ENCODE results near the gene TRIP13. TPM values are rescaled to one million over a fixed set of nuclear protein-coding genes. Genes with fewer than 3 reads are reported as not detected.
A peak's percentile ranks its signal among the peaks of the same experiment; 100 is the strongest.

Gene TRIP13
- total RNA-seq, 1 donor from 2014 or later, result 0.32 TPM

DNA sequence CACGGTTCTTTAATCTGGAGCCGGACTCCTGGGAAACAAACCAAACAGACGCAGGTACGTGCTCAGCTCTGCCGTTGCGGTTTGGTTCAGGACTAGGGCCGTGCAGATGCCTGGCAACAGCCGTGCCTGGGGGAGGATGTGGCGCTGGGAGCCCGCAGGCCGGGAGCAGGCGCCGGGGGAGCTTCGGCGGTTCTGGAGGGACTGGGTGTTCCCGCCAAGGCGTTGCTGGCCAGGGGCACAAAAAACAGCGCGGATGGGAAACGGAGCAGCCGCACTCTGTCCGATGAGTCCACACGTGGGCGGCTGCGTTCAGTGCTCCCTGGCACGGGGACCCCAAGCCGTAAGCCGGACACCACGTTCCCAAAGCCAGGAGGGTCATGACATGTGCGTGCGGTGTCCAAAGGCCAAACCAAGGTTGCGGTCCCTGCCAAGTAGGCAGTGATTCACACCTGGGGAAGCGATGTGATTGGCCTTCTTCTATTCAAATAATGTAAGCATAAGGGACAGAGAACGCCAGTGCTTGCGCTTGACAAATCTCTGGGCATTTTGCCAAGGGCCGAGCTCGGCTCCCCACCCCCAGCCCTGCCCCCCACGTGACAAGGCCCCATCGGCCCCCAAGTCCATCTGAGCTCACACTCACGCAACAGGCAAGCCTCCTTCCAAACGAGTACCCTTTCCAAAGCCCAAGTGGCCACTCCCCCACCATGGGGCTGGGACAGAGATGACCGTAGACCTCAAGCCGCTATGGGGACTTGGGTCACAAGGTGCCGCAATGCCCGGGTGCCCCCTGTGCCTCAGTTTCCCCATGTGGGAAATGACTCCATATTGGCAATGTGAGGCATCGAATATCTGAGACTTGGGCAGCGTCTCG is 66.3 kb downstream of the TRIP13 start:
- peak; percentile 39 for DNase-seq
- intact Hi-C loops (cut with micrococcal nuclease), result no loop called here
- ATAC-seq, result peak; percentile 21

DNA sequence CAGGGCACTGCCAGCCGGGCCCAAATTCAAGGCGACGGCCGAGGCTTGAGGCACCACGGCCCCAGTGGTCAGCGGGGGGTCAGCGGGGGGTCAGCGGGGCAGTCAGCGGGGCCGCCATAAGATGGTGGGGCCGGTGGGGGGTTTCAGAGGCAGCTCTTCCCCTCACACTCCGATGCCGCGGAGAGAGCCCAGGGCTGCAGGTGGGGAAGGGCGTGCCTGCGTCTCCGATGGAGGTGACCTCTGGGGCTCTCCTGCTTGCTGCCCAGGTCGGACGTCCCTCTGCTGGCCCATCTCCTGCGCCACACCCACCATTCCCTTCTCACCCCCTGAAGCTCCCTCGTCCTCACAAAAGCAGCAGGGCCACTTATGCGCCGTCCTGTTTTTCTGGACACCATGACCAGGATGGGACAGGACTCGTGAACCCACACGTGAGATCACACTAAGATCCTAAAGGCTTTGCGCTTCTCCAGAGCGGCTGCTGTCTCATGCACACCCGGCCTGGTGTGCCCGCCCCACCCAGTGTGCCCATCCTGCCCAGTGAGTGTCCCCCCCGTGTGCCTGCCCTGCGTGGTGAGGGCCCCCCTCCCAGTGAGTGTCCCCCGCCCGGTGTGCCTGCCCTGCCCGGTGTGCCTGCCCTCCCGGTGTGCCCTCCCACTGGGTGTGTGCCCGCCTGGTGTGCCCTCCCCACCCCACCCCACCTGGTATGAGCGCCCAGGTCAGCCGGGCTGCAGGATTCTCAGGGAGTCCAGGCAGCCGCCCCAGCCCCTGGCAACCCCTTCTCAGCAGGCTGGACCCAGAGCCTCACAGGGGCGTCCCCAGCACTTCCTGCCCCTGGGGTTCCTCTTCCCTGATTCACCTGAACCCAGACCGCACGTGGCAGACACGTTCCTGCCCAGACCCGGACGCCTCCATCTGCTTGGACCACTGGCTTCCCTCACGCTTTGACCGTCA is 67.2 kb downstream of the TRIP13 start:
- ATAC-seq, result no peak
- intact Hi-C loops (cut with micrococcal nuclease), result no loop called here
- no peak for DNase-seq

DNA sequence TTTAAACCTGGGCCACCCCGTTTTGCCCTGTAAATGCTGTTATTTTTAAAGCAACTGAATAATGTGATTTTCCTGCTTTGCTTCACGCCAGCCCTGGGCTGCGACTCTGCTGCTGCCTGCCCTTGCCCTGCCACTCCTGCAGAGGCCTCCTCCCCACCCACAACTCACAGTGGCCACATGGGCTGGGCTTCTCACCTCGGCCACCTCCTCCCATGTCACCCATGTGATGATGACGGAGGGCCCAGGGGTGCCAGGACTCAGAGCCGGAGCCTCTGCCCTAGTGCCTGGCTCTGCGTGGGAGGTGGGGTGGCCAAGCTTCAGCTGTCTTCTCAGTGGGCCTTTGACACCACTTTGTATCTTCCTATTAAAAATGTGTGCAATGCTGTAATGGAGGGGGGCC is 67.9 kb downstream of the TRIP13 start:
- intact Hi-C loops (cut with micrococcal nuclease), result no loop called here
- DNase-seq, result no peak
- ATAC-seq, result no peak

DNA sequence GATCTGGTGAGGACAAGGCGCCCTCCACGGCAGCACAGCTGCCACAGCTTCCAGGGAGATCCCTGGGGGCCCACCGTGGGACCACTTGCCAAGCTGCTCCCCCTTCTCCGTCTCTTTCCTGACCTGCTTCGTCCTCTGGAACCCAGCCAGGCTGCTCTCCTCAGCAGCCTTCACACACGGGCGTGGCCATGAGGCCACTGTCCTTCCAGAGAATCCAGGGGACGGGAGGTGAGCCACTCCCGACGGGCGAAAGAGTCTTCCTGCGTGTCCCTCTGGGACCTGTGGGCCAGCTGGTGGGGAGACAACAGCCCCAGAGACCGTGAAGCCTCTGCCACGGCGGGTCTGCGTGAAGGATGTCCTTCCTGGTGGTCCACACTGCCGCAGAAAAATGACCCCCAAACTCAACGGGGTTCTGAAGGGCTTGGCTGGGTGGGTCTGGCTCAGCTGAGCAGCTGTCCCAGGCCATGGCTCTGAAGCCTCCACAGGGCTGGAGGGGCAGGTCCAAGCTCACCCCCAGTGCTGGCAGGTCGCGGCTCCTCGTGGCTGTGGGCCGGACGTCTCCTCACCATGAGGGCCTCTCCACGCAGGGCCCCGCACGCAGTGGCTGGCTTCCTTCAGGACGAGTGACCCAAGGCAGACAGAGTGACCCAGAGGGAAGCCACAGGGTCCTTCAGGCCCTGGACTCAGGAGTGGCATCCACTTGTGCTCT is 68.5 kb downstream of the TRIP13 start:
- DNase-seq (peak; percentile 67), ATAC-seq (no peak)
- intact Hi-C loops (cut with micrococcal nuclease), result no loop called here

DNA sequence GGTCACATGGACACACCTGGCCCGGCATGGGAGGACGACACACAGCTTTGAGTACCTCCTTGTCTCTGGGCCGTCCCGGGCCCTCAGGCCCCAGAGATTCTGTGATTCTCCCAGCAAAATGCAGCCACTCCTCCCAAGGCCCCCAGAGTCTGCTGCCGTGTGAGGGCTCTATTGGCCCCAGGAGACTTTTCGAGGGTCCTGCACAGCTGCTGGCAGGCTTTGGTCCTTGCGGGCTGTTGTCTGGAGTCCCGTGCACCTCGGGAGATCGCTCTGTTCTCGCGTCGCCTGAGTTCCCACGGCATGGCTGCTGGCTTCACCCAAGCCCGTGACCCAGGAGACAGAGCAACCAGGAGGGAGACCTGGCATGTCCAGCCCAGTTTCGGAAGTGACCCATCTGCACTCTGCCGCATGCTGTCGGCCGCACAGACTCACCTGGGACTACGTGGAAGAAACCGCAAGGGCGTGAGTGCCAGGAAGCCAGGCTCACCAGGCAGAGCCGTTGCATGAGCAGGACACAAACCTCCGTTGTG is 69.1 kb downstream of the TRIP13 start:
- DNase-seq (no peak), ATAC-seq (no peak)
- intact Hi-C loops (cut with micrococcal nuclease), result no loop called here

DNA sequence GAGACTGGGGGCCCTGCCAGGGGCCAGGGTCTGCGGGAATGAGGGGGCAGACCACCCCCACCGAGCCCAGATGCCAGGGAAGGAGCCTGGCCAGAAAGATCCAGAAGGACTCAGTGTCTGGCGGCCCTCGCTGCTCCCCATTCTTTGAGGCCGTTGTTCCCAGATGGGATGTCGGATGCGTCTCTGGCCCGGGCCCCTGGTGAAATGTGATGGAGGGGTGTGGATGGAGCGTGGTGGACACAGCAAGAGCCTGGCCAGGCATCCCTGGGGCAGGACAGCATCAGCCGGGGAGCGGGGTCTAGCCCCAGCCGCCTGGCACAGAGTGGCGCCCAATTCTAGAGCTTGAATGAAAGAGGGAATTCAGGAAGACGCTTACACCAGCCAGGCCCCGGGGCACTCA is 69.7 kb downstream of the TRIP13 start:
- intact Hi-C loops (cut with micrococcal nuclease), result no loop called here
- no peak for DNase-seq
- no peak for ATAC-seq

DNA sequence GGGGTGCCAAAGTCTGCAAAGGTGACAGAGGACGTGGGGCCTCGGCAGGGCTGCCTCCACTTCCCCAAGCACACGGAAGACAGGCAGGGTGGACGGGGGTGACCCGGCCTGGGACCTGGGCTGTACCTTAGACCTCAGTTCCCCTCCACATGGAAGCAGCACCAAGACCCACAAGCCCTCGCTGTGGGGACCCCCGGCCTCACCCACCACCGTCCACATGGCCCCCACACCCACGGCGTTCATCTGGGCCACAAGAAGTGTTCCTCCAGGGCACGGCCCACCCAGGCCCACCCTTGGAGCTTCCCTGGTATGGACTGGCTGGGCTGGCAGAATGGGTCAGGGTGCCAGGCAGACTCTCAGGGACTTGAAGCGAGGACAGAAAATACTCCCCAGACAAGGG is 70.1 kb downstream of the TRIP13 start:
- DNase-seq (no peak), ATAC-seq (no peak)
- intact Hi-C loops (cut with micrococcal nuclease), result no loop called here

DNA sequence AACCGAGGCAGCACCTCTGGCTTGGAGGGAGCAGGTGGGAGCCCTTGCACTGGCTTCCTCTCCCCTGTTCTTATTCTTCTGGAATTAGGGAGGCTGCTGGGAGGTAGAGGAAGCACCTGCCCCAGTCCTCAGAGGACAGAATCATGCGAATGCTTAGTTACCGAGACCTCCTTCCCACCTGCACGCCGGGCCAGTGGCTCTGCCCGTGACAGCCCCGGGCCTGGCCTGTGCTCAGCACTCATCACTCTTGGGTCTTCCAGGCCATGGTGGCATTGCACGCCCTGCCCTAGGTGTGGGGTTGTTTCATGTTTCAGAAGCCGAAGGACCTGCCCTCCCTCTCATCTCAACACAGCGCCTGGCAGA is 70.6 kb downstream of the TRIP13 start:
- no peak for DNase-seq

DNA sequence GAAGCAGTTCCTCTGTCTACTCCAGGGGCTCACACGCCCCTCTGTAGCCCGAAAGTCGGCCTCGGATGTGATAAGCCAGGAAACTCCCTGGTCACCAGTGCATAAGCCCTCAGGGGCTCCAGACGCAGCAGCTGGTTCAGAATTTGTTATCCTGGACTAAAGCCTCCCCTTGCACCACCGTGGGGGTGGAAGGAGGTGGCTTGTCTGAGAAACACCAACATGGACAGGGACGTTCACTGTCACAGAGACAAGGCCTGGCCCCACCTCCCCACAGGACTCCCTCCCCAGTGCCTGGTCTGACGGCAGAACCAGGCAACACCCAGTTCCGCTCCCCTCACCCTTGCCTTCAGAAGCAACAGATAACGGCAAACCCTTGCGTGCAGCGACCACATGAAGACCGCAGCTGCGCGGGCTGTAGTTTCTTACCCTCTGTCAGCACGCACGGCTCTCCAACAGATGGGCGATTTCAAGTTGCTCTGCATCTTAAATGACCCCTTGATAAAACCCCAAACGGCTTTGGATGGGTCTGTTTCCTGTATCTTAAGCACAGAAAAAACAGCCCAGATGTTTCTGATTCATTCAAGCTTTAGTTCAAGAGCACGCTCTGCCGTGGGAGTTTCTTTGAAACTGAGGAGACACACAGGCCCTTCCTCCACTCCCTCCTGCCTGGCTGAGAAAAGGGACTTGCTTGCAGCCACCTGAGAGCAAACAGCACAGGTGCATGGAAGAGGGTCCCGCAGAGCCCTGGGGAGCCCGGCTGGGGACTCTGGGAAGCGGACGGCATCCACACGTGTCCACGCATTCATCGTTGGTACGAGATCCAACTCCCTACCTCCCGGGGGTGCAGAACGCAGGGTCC is 71.2 kb downstream of the TRIP13 start:
- DNase-seq, result peak; percentile 82
- intact Hi-C loops (cut with micrococcal nuclease), result no loop called here
- ATAC-seq, result peak; percentile 82

More for the DNA sequence above, 70.6 kb downstream of the TRIP13 start:
- ATAC-seq, result no peak
- intact Hi-C loops (cut with micrococcal nuclease), result no loop called here

DNA sequence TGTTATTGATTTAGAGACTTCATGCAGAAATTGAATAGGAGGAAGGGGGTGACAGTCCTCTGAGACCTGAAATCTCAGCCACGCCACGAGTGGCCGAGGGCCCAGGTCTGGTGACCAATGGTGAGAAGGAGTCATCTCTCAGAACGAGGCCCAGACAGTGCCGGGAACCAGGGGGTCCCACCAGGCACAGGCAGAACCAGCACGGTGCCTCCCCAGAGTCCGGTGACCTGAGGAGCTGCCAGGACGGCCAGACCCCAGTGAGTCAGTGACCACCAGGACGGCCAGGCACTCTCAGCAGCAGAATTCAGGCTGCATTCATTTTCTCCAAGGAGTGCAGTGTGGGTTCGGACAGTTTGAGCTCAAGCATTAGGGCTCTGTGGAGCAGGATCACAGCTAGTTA is 72.1 kb downstream of the TRIP13 start:
- DNase-seq, result no peak
- intact Hi-C loops (cut with micrococcal nuclease), result no loop called here

DNA sequence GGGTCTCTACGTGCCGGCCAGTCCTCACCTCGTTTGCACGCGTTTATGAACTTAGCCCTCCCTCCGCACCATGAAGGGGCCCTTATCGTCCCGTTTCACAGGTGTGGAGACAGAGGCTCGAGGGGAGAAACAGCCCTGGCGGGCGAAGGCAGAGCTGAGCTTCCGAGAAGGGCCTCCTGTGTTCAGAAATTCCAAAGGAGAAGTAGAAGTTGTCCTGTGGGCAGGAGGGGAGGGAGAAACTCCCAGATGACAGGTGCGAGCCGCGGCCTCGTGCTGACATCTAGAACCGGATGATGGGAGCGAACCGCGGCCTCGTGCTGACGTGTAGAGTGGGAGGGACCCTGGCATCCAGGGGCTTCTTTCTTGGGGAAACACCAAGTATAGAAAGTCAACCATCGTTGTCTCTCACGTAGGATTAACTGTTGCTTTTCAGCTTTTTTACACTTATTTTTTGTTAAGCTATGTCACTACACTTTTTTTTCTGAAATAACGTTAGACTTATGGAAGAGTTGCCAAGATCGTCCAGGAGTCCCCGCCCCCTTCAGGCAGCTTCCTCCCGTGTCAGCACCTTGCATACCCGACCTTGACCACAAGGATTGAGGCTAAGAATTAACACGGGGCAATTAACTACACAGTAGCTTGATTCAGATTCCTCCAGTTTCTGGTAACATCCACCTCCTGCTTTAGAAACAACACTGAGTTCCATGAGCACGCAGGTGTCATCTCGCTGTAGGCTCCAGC is 73.1 kb downstream of the TRIP13 start:
- intact Hi-C loops (cut with micrococcal nuclease), result no loop called here
- no peak for ATAC-seq
- DNase-seq, result no peak

More for the DNA sequence above, 72.1 kb downstream of the TRIP13 start:
- no peak for ATAC-seq

DNA sequence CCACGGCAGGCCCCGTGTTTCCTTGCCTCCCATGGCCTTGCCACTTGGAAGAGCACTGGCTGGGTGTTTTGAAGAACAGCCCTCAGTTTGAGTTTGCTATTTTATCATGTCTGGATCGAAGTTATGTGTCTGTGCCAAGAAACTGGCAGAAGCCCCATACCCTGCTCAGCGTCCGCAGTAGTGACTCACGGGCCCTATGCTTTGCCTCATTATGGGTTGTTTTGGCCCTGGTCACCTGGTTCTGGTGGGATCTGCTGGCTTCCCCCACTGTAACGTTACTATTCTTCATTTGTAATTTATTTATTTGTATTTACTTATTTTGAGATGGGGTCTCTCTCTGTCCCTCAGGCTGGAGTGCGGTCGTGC is 73.6 kb downstream of the TRIP13 start:
- intact Hi-C loops (cut with micrococcal nuclease), result no loop called here
- ATAC-seq (no peak), DNase-seq (no peak)

DNA sequence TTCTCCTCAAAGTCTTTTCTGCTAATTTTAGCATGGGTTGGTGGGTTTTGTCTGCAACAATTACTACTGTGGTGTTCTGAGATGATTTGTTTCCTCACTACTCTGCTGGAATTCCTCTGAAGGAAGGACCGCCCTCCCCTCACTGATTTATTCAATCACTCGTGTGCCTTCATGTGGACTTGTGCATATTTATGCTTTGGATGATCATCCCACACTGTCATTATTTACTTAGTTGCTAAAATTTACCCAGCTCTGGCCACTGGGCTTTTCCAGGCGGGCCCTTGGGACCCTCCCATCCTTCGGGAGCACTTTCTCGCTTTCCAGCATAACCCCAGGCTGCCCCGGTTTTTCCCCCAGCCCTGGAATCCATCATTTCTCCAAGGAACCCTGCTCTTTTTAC is 74.3 kb downstream of the TRIP13 start:
- ATAC-seq, result no peak
- no peak for DNase-seq
- intact Hi-C loops (cut with micrococcal nuclease), result no loop called here

Other genes with a start within 250 kb of the TRIP13 start
- 34.8 TPM for gene TPPP, start 199.5 kb upstream of the TRIP13 start, total RNA-seq
- 20.0 TPM for gene ZDHHC11B, start 108.2 kb upstream of the TRIP13 start, total RNA-seq
- 40.1 TPM for gene ZDHHC11, start 41.9 kb upstream of the TRIP13 start, total RNA-seq
- gene BRD9, start 83 bp upstream of the TRIP13 start, total RNA-seq, result 26.1 TPM
- gene NKD2, start 115.9 kb downstream of the TRIP13 start, total RNA-seq, result 3.4 TPM
- gene SLC12A7, start 219.2 kb downstream of the TRIP13 start, total RNA-seq, result 230 TPM

All from left ventricle myocardium superior (tissue), 1 donor.